Thyroid gland (tissue), 4 donors: ENCODE data around the gene VPS9D1. TPM values are rescaled to one million over a fixed set of nuclear protein-coding genes. Genes with fewer than 3 reads are reported as not detected.
"Not testable (repeated sequence)": the region's sequence is repeated elsewhere in the genome, so short reads cannot be mapped to it uniquely, and the experiment has no call there.

Experiments
- DNase-seq, 2 donors: peaks; one replicate each; pipeline ENCODE4 v3.0.0-alpha.2; 2019
- H3K27ac ChIP-seq, 3 donors: fragments of 200-600 bp; sonication (generic); 1 replicate in 2 of 3; 2 replicates in 1 of 3; pipeline ENCODE4 v1.5.1; 2016 to 2019; ENCODE audit warnings: mild to moderate bottlenecking in 1 of 3, moderate library complexity in 1 of 3
- H3K27me3 ChIP-seq: fragments of 200-600 bp; sonication (generic); one replicate; pipeline ENCODE4 v1.5.1; 2019
- H3K36me3 ChIP-seq, 2 donors: fragments of 200-600 bp; sonication (generic); one replicate each; pipeline ENCODE4 v1.5.1; 2016 to 2019
- H3K4me1 ChIP-seq, 2 donors: fragments of 200-600 bp; sonication (generic); one replicate each; pipeline ENCODE4 v1.5.1; 2017 to 2019
- H3K4me3 ChIP-seq, 3 donors: fragments of 200-600 bp; sonication (generic); replicated peaks in 1 of 3; 1 replicate in 2 of 3; 2 replicates in 1 of 3; pipeline ENCODE4 v1.5.1; 2016; ENCODE audit warnings: mild to moderate bottlenecking in 1 of 3
- H3K9me3 ChIP-seq: fragments of 200-600 bp; sonication (generic); one replicate; pipeline ENCODE4 v1.5.1; 2017
- CTCF ChIP-seq, 6 experiments: fragments of 200-600 bp in 3 of 6; fragments of 450-650 bp in 3 of 6; sonication (generic) in 3 of 6; IDR thresholded peaks; one replicate each; pipeline ENCODE4 v1.5.1; 2016 to 2019; ENCODE audit warnings: antibody characterized with exemption in 6 of 6, mild to moderate bottlenecking in 2 of 6, inconsistent platforms in 1 of 6, moderate library complexity in 1 of 6
- POLR2A ChIP-seq, 2 donors: fragments of 450-650 bp; IDR thresholded peaks; one replicate each; pipeline ENCODE4 v1.6.1; 2017; ENCODE audit warnings: antibody characterized with exemption in 2 of 2, mild to moderate bottlenecking in 2 of 2, moderate library complexity in 1 of 2
- WGBS, 2 donors: methylation state at CpG; one replicate each; pipeline ENCODE4 v1.1.5; 2017; 5-methylcytosine and 5-hydroxymethylcytosine counted together
- intact Hi-C: fragments of 100-400 bp; cut with DNase I; formaldehyde crosslinking; loops from one replicate; pipeline ENCODE4 v1.15.1; 2023
- total RNA-seq, 4 donors: library from RNA; depleted of rRNA; stranded (reverse); fragments of >200 nt; gene quantifications; one replicate each; pipeline ENCODE4 v1.2.3, GENCODE V29; 2016

VPS9D1 gene
- total RNA-seq, 4 donors from 2014 or later = 3.1 to 15.6 (median 9.0) TPM

DNA sequence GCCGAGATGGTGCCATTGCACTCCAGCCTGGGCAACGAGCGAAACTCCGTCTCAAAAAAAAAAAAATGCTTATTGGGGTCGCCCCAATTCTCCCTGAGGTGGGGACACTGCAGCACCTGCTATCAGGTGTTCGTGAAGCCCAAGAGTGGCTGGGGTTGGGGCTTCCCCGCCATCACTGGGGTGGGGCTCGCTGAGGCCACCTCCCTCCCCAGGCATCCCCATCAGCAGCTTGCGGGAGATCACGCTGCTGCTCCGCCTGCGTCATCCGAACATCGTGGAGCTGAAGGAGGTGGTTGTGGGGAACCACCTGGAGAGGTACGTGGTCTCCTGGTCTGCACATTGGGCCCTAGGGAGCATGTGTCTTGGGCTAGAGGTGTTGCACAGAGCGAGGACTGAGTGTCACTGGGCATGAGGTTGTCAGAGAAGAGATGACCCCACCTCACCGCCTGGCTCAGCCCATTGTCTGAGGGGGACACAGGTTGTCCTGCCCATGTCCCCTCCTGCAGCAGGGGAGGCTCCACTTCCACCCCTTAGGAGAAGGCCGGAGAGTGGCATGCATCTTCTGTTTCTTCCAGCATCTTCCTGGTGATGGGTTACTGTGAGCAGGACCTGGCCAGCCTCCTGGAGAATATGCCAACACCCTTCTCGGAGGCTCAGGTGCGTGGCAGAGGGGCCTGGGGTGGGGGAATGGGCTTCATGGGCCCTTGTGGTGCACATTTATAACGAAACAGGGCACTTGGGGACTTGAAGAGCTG, 29.3 kb downstream of the VPS9D1 start:
- intact Hi-C loops = no loop called here
- peaks cover 32 to 38% of the 10 kb centered on the region in 2 donors for H3K36me3 ChIP-seq

DNA sequence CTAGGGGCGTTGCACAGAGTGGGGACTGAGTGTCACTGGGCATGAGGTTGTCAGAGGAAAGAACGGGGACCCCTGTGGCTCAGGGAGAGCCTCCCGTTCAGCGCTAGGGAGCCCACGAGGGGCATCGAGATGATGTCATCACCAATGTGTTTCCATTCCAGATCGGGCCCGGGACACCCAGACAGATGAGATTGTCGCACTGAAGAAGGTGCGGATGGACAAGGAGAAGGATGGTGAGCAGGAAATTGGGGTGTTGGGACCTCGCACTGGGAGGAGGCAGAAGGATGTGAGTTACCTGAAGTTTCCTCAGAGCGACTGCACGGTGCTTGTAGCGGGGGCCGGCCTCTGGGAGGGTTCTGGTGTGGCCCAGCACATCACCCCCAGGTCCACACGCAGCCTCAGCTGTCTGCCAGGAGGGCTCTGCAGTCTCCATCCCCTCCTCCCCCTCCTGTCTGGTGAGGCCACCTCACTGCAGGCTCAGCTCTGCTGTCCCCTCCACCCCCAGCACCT, 30.3 kb downstream of the VPS9D1 start:
- Histone ChIP-seq H3K9me3 (no peaks in the 10 kb centered on the region), H3K4me1 (peaks cover 8 to 11% of the 10 kb centered on the region in 2 donors), H3K27me3 (no peaks in the 10 kb centered on the region), H3K27ac (no peak overlapping the region), H3K4me3 (no peak overlapping the region), H3K36me3 (peaks cover 32 to 38% of the 10 kb centered on the region in 2 donors)
- intact Hi-C loops = no loop called here
- no peak for TF ChIP-seq POLR2A (IDR thresholded peaks at IDR 0.05)
- TF ChIP-seq CTCF (IDR thresholded peaks at IDR 0.05) = no peak
- WGBS, 2 donors = 93 to 97% methylated on average over 16 of the region's 16 CpGs
- DNase-seq = no peak

More for the DNA sequence above, 29.3 kb downstream of the VPS9D1 start:
- no peak overlapping the region for H3K4me3 ChIP-seq
- 95 to 98% methylated on average over 14 to 20 of the region's 21 CpGs for WGBS, 2 donors
- H3K27ac ChIP-seq = no peak overlapping the region
- H3K9me3 ChIP-seq = no peaks in the 10 kb centered on the region
- no peaks in the 10 kb centered on the region for H3K27me3 ChIP-seq
- TF ChIP-seq POLR2A (IDR thresholded peaks at IDR 0.05) (no peak), CTCF (IDR thresholded peaks at IDR 0.05) (no peak)
- H3K4me1 ChIP-seq = peaks cover 8 to 11% of the 10 kb centered on the region in 2 donors
- DNase-seq = no peak

- H3K4me3 ChIP-seq, H3K27ac ChIP-seq, DNase-seq, intact Hi-C loops, H3K27me3 ChIP-seq, H3K9me3 ChIP-seq: not testable (repeated sequence)
- 78 to 91% methylated on average over 4 of the region's 4 CpGs for WGBS, 2 donors
- Histone ChIP-seq H3K36me3 (peaks cover 32 to 38% of the 10 kb centered on the region in 2 donors), H3K4me1 (peaks cover 8 to 11% of the 10 kb centered on the region in 2 donors)
Observed at GRCh38 chr16:89689621-89690020, 31.1 kb downstream of the VPS9D1 start.

DNA sequence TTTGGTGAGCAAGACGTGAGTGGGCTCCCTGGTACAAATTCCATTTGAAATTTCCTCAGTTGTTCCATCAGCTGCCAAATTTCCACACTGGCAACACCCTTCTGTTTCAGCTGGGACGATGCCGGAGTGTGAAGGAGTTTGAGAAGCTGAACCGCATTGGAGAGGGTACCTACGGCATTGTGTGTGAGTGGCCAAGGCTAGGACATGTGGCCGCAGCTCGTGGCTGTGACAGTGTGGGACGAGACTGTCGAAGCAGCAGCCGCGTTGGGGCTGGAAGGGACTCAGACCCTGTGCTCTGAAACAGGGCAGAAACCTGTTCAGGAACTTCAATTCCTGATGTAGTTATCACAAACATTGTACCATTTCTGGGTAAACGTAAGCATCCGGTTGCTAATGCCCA, 31.6 kb downstream of the VPS9D1 start:
- intact Hi-C loops = no loop called here
- H3K4me1 ChIP-seq = peaks cover 8 to 11% of the 10 kb centered on the region in 2 donors
- no peak for DNase-seq

DNA sequence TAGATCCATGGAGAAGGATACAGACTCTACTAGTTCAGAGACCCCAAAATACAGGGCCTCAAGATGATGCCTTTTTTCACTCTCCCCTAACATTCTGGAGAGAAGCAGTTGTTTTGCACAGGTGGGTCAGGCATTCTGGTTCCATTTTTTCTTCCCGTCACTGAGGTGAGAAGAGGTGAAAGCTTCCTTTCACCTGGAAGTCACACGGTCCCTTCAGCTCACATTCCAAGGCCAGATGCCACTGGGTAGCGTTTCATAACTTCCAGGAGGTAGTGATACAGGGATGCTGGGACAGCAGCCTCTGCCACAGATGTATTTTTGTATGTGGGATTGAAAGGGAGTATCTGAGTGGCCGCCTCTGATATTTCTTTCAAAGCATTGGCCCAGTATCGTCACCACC, 32.3 kb downstream of the VPS9D1 start:
- Histone ChIP-seq H3K27me3 (no peaks in the 10 kb centered on the region), H3K9me3 (no peaks in the 10 kb centered on the region), H3K36me3 (peaks cover 22 to 27% of the 10 kb centered on the region in 2 donors), H3K4me1 (peaks cover 8 to 11% of the 10 kb centered on the region in 2 donors), H3K4me3 (no peak overlapping the region), H3K27ac (no peak overlapping the region)
- WGBS, 2 donors = 94 to 98% methylated on average over 5 of the region's 5 CpGs
- DNase-seq = no peak
- no peak for TF ChIP-seq POLR2A (IDR thresholded peaks at IDR 0.05)
- intact Hi-C loops = no loop called here

More for the DNA sequence above, 31.6 kb downstream of the VPS9D1 start:
- Histone ChIP-seq H3K9me3 (no peaks in the 10 kb centered on the region), H3K27ac (no peak overlapping the region), H3K27me3 (no peaks in the 10 kb centered on the region), H3K36me3 (peaks cover 29 to 34% of the 10 kb centered on the region in 2 donors), H3K4me3 (no peak overlapping the region)
- 94 to 95% methylated on average over 13 of the region's 13 CpGs for WGBS, 2 donors
- TF ChIP-seq POLR2A (IDR thresholded peaks at IDR 0.05) = no peak
- no peak for TF ChIP-seq CTCF (IDR thresholded peaks at IDR 0.05)
